OCI-LY3 (cell line): ENCODE results near the gene SLC36A3.

Source experiments
- EZH2phosphoT487 ChIP-seq: fragments of 200-600 bp; shearing (Covaris generic); IDR thresholded peaks from 2 replicates; pipeline ENCODE4 v1.6.1; 2018; ENCODE audit warnings: antibody characterized with exemption, mixed run types, low read depth
- TF ChIP-seq, protein P1 (sequence below): fragments of 200-600, 300-600 bp; sonication (generic); IDR thresholded peaks from 2 replicates; pipeline ENCODE4 v1.5.1; 2014; ENCODE audit warnings: antibody characterized with exemption, low read length, low read depth

DNA sequence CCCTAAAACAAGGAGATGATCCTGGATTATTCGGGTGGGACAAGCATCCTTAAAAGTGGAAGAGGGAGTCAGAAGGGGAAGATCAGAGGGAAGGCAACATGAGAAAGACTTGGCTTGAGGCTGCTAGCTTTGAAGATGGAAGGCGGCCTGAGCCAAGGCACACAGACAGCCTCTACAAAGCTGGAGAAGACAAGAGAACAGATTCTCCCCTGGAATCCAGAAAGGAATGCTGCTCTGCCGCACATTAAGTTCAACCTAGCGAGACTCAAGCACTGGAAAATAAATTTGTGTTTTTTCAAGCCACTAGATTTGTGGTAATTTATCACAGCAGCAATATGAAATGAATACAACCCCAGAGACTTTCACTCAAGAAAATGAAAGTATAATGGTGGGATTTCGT lies 17.9 kb downstream of the SLC36A3 start:
- TF ChIP-seq, protein P1, sequence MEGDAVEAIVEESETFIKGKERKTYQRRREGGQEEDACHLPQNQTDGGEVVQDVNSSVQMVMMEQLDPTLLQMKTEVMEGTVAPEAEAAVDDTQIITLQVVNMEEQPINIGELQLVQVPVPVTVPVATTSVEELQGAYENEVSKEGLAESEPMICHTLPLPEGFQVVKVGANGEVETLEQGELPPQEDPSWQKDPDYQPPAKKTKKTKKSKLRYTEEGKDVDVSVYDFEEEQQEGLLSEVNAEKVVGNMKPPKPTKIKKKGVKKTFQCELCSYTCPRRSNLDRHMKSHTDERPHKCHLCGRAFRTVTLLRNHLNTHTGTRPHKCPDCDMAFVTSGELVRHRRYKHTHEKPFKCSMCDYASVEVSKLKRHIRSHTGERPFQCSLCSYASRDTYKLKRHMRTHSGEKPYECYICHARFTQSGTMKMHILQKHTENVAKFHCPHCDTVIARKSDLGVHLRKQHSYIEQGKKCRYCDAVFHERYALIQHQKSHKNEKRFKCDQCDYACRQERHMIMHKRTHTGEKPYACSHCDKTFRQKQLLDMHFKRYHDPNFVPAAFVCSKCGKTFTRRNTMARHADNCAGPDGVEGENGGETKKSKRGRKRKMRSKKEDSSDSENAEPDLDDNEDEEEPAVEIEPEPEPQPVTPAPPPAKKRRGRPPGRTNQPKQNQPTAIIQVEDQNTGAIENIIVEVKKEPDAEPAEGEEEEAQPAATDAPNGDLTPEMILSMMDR: no peak
- TF ChIP-seq EZH2phosphoT487: no peak
